ENCODE measurements around the gene TIE1.

DNA sequence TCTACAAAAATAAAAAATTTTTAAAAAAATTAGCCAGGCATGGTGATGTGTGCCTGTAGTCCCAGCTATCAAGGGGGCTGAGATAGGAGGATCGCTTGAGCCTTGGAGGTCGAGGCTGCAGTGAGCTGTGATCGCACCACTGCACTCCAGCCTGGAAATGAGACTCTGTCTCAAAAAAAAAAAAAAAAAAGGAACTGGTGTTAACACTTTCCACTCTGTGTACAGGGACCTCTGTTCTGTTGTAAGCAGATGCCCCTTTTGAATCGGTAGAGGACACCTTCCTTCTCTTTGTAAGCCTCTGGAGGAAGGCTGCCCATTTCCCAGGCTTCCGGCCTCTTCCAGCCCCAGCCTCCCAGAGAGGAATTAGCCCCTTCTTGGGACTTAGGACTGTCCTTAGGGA, 8.1 kb upstream of the TIE1 start:
- TF ChIP-seq, protein P1, sequence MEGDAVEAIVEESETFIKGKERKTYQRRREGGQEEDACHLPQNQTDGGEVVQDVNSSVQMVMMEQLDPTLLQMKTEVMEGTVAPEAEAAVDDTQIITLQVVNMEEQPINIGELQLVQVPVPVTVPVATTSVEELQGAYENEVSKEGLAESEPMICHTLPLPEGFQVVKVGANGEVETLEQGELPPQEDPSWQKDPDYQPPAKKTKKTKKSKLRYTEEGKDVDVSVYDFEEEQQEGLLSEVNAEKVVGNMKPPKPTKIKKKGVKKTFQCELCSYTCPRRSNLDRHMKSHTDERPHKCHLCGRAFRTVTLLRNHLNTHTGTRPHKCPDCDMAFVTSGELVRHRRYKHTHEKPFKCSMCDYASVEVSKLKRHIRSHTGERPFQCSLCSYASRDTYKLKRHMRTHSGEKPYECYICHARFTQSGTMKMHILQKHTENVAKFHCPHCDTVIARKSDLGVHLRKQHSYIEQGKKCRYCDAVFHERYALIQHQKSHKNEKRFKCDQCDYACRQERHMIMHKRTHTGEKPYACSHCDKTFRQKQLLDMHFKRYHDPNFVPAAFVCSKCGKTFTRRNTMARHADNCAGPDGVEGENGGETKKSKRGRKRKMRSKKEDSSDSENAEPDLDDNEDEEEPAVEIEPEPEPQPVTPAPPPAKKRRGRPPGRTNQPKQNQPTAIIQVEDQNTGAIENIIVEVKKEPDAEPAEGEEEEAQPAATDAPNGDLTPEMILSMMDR (IDR thresholded peaks at IDR 0.05), result no peak
- TF ChIP-seq POLR2A (IDR thresholded peaks at IDR 0.05) (no peak), EP300 (IDR thresholded peaks at IDR 0.05) (no peak)

Measured in ovary (tissue), 3 donors.